Uterus (tissue), 4 donors: Measurements from ENCODE around the gene ADRB1. TPM values are rescaled to one million over a fixed set of nuclear protein-coding genes. Genes with fewer than 3 reads are reported as not detected.

Experiments
- DNase-seq, 2 donors: peaks; one replicate each; pipeline ENCODE4 v3.0.0-alpha.2; 2019 to 2020
- H3K27ac ChIP-seq, 2 donors: fragments of 200-600 bp; sonication (generic); 1 replicate in 1 of 2; 2 replicates in 1 of 2; pipeline ENCODE4 v1.5.1; 2016 to 2018
- H3K27me3 ChIP-seq, 2 donors: fragments of 200-600 bp; sonication (generic); one replicate each; pipeline ENCODE4 v1.5.1; 2018 to 2019; ENCODE audit warnings: control low read depth in 1 of 2
- H3K36me3 ChIP-seq, 2 donors: fragments of 200-600 bp; sonication (generic); one replicate each; pipeline ENCODE4 v1.5.1; 2019; ENCODE audit warnings: control low read depth in 1 of 2
- H3K4me1 ChIP-seq, 2 donors: fragments of 200-600 bp; sonication (generic); one replicate each; pipeline ENCODE4 v1.5.1; 2018 to 2019; ENCODE audit warnings: control low read depth in 1 of 2
- H3K4me3 ChIP-seq, 2 donors: fragments of 200-600 bp; sonication (generic); 1 replicate in 1 of 2; 2 replicates in 1 of 2; pipeline ENCODE4 v1.5.1; 2018 to 2019; ENCODE audit warnings: mild to moderate bottlenecking in 1 of 2
- H3K9me3 ChIP-seq, 2 donors: fragments of 200-600 bp; sonication (generic); one replicate each; pipeline ENCODE4 v1.5.1; 2019; ENCODE audit warnings: control low read depth in 1 of 2
- CTCF ChIP-seq, 4 experiments: fragments of 200-600 bp in 2 of 4; fragments of 450-650 bp in 2 of 4; sonication (generic) in 2 of 4; IDR thresholded peaks; one replicate each; pipeline ENCODE4 v1.5.1; 2016 to 2019; ENCODE audit warnings: antibody characterized with exemption in 4 of 4, mild to moderate bottlenecking in 2 of 4, moderate library complexity in 1 of 4
- POLR2A ChIP-seq, 2 donors: fragments of 450-650 bp; IDR thresholded peaks; one replicate each; pipeline ENCODE4 v1.6.1; 2016; ENCODE audit warnings: antibody characterized with exemption in 2 of 2, mild to moderate bottlenecking in 1 of 2, moderate library complexity in 1 of 2
- intact Hi-C: fragments of 100-400 bp; cut with DNase I; formaldehyde crosslinking; loops from one replicate; pipeline ENCODE4 v1.15.1; 2023; ENCODE audit warnings: low total_unique reads
- total RNA-seq, 4 donors: library from RNA; depleted of rRNA in 3 of 4; stranded (reverse); fragments of >200 nt in 3 of 4; gene quantifications; one replicate each; pipeline versions ENCODE4 v1.1.0 to v1.2.4, GENCODE V29; 2014 to 2023
- donor health status: DM: yes; HTN: yes; CAD: no.

The ADRB1 gene
- total RNA-seq, 4 donors from 2014 or later, result 0.18 TPM; not detected in 3

GRCh38 chr10:114051714-114052113 is 8.0 kb downstream of the ADRB1 start:
- Histone ChIP-seq H3K36me3 (no peaks in the 10 kb centered on the region), H3K27ac (no peak overlapping the region), H3K4me3 (no peak overlapping the region), H3K9me3 (no peaks in the 10 kb centered on the region), H3K27me3 (no peaks in the 10 kb centered on the region), H3K4me1 (no peaks in the 10 kb centered on the region)
- TF ChIP-seq POLR2A (IDR thresholded peaks at IDR 0.05), result no peak
- no peak for TF ChIP-seq CTCF (IDR thresholded peaks at IDR 0.05)
- DNase-seq, result no peak
- intact Hi-C loops, result no loop called here

GRCh38 chr10:114052255-114052654 is 8.6 kb downstream of the ADRB1 start:
- intact Hi-C loops, result no loop called here

GRCh38 chr10:114053946-114054345 is 10.3 kb downstream of the ADRB1 start:
- Histone ChIP-seq H3K9me3 (no peaks in the 10 kb centered on the region), H3K27me3 (no peaks in the 10 kb centered on the region), H3K4me1 (no peaks in the 10 kb centered on the region), H3K27ac (no peak overlapping the region), H3K4me3 (no peak overlapping the region), H3K36me3 (no peaks in the 10 kb centered on the region)
- DNase-seq, result no peak
- TF ChIP-seq CTCF (IDR thresholded peaks at IDR 0.05), result no peak
- intact Hi-C loops, result no loop called here

More at GRCh38 chr10:114052255-114052654, 8.6 kb downstream of the ADRB1 start:
- DNase-seq, result no peak
- TF ChIP-seq CTCF (IDR thresholded peaks at IDR 0.05) (no peak), POLR2A (IDR thresholded peaks at IDR 0.05) (no peak)
- Histone ChIP-seq H3K9me3 (no peaks in the 10 kb centered on the region), H3K4me3 (no peak overlapping the region), H3K4me1 (no peaks in the 10 kb centered on the region), H3K27me3 (no peaks in the 10 kb centered on the region), H3K27ac (no peak overlapping the region), H3K36me3 (no peaks in the 10 kb centered on the region)

GRCh38 chr10:114057855-114058254 is 14.2 kb downstream of the ADRB1 start:
- no peak overlapping the region for H3K27ac ChIP-seq
- H3K36me3 ChIP-seq, result no peaks in the 10 kb centered on the region
- intact Hi-C loops, result no loop called here
- no peaks in the 10 kb centered on the region for H3K9me3 ChIP-seq
- TF ChIP-seq CTCF (IDR thresholded peaks at IDR 0.05) (no peak), POLR2A (IDR thresholded peaks at IDR 0.05) (no peak)
- DNase-seq, result no peak
- no peaks in the 10 kb centered on the region for H3K4me1 ChIP-seq
- H3K4me3 ChIP-seq, result no peak overlapping the region
- no peaks in the 10 kb centered on the region for H3K27me3 ChIP-seq

DNA sequence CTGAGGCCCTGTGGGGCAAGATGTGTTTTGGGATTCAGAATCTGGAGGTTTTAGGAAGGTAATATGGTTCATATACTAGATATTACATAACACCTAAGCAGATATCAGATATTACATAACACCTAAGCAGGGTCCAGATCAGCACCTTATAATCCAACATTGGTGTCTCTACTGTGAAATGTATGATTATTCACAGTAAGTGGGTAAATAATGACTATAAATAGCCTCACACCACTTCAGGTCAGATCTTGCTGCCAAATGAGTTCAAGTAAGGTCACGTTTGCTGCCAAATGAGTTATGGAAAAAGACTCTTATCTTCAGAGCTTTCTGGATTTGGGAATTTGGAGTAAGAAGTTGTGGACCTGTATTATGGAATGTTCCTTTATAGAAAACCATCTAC is 14.6 kb downstream of the ADRB1 start:
- intact Hi-C loops, result no loop called here
- H3K9me3 ChIP-seq, result no peaks in the 10 kb centered on the region
- no peak for TF ChIP-seq POLR2A (IDR thresholded peaks at IDR 0.05)
- no peak for TF ChIP-seq CTCF (IDR thresholded peaks at IDR 0.05)

More for the DNA sequence above, 14.6 kb downstream of the ADRB1 start:
- no peaks in the 10 kb centered on the region for H3K36me3 ChIP-seq
- H3K27me3 ChIP-seq, result no peaks in the 10 kb centered on the region
- no peak overlapping the region for H3K27ac ChIP-seq
- H3K4me1 ChIP-seq, result no peaks in the 10 kb centered on the region
- H3K4me3 ChIP-seq, result no peak overlapping the region
- DNase-seq, result no peak
